ENCODE measurements around the gene RPL7L1.

The RPL7L1 gene

GRCh38 chr6:42907336-42907735, 27.9 kb downstream of the RPL7L1 start:
- Histone ChIP-seq H3K27ac (no peak overlapping the region), H3K9me3 (no peaks in the 10 kb centered on the region), H3K4me3 (ENCODE audit: low read depth in 1 of 2, low read length in 1 of 2) (no peak overlapping the region), H3K4me1 (ENCODE audit: control insufficient read depth in 1 of 2, insufficient read depth in 1 of 2, low read depth in 1 of 2, low read length in 1 of 2) (peaks cover 3 to 5% of the 10 kb centered on the region in 2 experiments), H3K27me3 (peaks cover 16% of the 10 kb centered on the region), H3K36me3 (no peaks in the 10 kb centered on the region)
- no peak for TF ChIP-seq CTCF (IDR thresholded peaks at IDR 0.05)

GRCh38 chr6:42909835-42910234, 30.4 kb downstream of the RPL7L1 start:
- H3K27ac ChIP-seq: no peak overlapping the region
- H3K36me3 ChIP-seq: no peaks in the 10 kb centered on the region
- H3K9me3 ChIP-seq: no peaks in the 10 kb centered on the region
- H3K27me3 ChIP-seq: peaks cover 22% of the 10 kb centered on the region
- peaks cover 3 to 5% of the 10 kb centered on the region in 2 experiments for H3K4me1 ChIP-seq (ENCODE audit: control insufficient read depth in 1 of 2, insufficient read depth in 1 of 2, low read depth in 1 of 2, low read length in 1 of 2)
- TF ChIP-seq CTCF (IDR thresholded peaks at IDR 0.05): no peak
- H3K4me3 ChIP-seq (ENCODE audit: low read depth in 1 of 2, low read length in 1 of 2): no peak overlapping the region

- no peak for TF ChIP-seq CTCF (IDR thresholded peaks at IDR 0.05)
- no peak overlapping the region for H3K4me3 ChIP-seq (ENCODE audit: low read depth in 1 of 2, low read length in 1 of 2)
- H3K9me3 ChIP-seq: no peaks in the 10 kb centered on the region
- peaks cover 22% of the 10 kb centered on the region for H3K27me3 ChIP-seq
- H3K27ac ChIP-seq: no peak overlapping the region
- no peaks in the 10 kb centered on the region for H3K36me3 ChIP-seq
- peaks cover 3 to 5% of the 10 kb centered on the region in 2 experiments for H3K4me1 ChIP-seq (ENCODE audit: control insufficient read depth in 1 of 2, insufficient read depth in 1 of 2, low read depth in 1 of 2, low read length in 1 of 2)
These were observed 32.0 kb downstream of the RPL7L1 start for GRCh38 chr6:42911171-42912021.

- no peak for TF ChIP-seq CTCF (IDR thresholded peaks at IDR 0.05)
- H3K27ac ChIP-seq: no peak overlapping the region
- H3K36me3 ChIP-seq: no peaks in the 10 kb centered on the region
- peaks cover 22% of the 10 kb centered on the region for H3K27me3 ChIP-seq
- H3K4me3 ChIP-seq (ENCODE audit: low read depth in 1 of 2, low read length in 1 of 2): no peak overlapping the region
- peaks cover 3 to 5% of the 10 kb centered on the region in 2 experiments for H3K4me1 ChIP-seq (ENCODE audit: control insufficient read depth in 1 of 2, insufficient read depth in 1 of 2, low read depth in 1 of 2, low read length in 1 of 2)
- H3K9me3 ChIP-seq: no peaks in the 10 kb centered on the region
These were observed 35.1 kb downstream of the RPL7L1 start for GRCh38 chr6:42914546-42914945.

GRCh38 chr6:42915732-42916131, 36.3 kb downstream of the RPL7L1 start, which contains the start of gene PTCRA:
PTCRA (plus strand) TSS chr6:42916053; CDS start chr6:42916070, 17 bp downstream.
- Histone ChIP-seq H3K36me3 (no peaks in the 10 kb centered on the region), H3K4me3 (ENCODE audit: low read depth in 1 of 2, low read length in 1 of 2) (no peak within 1 kb of the TSS), H3K4me1 (ENCODE audit: control insufficient read depth in 1 of 2, insufficient read depth in 1 of 2, low read depth in 1 of 2, low read length in 1 of 2) (peaks cover 3 to 5% of the 10 kb centered on the region in 2 experiments), H3K27ac (no peak within 1 kb of the TSS), H3K9me3 (no peaks in the 10 kb centered on the region), H3K27me3 (peaks cover 22% of the 10 kb centered on the region)
- TF ChIP-seq CTCF (IDR thresholded peaks at IDR 0.05): no peak

Measured in neutrophil (primary cell).